GM19463 (cell line): Measurements from ENCODE around the gene TESK2.
"Not testable (repeated sequence)": the region's sequence is repeated elsewhere in the genome, so short reads cannot be mapped to it uniquely, and the experiment has no call there.

ENCODE experiments used
- ATAC-seq: cut with Tn5 transposase; IDR thresholded peaks from one replicate; pipeline ENCODE4 v1.9.1; 2021; ENCODE audit warnings: mild to moderate bottlenecking, moderate library complexity; ENCODE audit not compliant: unreplicated experiment

The TESK2 gene

DNA sequence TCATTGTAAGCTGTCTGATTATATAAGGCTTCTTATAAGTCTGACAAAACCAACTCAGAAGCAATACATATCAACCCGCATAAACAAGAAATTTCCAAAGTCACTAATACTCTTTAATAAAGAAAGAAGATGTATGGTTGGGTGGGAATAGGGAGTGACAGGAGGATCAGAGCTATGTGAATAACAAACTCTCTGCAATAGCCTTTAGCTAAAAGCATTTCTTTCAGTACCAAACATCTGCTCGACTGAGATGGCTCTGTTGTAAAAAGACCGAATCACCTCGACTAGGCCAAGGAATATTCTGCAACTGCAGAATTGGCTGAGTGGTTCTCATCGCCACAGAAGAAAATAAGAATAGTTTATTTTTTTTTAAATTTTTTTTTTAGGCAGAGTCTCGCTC, 111.4 kb downstream of the TESK2 start:
- ATAC-seq = no peak

- no peak for ATAC-seq
Observed at GRCh38 chr1:45378184-45378583, 112.8 kb downstream of the TESK2 start.

DNA sequence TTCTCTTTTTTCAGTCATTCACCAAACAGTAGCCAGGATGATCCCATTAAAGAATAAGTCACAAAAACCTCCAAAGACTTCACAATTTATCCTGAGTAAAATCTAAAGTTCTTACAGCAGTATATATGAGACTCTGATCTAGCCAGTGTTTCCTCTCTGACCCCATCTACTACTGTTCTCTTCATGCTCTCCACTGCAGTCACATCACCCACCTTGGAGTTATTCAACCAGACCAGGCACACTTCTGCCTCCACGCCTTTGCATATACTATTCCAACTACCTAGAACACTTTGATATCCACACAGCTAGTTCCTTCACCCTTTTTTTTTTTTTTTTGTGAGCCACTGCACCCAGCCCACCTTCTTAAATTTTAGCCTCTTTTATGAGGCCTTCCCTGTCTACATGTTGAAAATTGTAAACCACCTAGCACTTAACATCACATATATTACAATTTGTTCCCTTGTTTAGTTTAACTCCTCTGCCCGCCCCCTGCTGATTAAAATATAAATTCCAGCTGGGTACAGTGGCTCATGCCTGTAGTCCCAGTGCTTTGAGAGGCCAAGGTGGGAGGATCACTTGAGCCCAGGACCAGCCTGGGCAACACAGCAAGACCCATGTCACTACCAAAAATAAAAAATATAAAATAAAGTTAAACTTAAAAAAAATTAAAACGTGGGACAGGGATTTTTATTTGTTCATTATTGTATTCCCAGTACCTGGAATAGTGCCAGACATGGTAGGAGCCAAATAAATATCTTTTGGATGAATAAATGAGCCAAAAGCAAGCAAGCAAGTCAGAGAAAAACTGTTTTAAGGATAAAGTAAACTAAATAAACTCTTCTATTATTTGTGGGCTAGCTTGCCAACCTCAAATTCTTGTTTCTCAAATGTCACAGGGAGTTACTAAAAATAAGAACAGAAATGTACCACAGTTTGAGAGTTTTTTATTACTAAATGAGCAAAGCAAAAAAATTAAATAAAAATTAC, 115.6 kb downstream of the TESK2 start:
- no peak for ATAC-seq

GRCh38 chr1:45373573-45373972, 117.4 kb downstream of the TESK2 start:
- no peak for ATAC-seq

DNA sequence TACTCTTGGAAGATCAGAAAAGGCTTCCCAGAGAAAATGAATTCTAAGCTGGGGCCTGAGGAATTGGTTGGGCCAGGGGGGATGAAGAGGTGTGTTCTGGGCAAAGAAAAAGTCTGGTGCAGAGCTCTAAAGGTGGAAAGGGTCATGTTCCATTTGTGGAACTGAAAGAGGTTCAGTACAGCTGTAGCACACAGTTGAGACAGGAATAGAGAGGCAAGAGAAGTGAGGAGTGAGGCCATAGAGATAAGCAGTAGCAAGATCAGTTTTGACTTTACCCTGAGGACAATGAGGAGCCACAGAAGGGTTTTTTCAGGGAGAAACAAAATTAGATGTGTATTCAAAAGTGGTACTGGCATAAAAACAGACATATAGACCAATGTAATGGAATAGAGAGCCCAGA, 120.4 kb downstream of the TESK2 start:
- ATAC-seq = peak; percentile 76

DNA sequence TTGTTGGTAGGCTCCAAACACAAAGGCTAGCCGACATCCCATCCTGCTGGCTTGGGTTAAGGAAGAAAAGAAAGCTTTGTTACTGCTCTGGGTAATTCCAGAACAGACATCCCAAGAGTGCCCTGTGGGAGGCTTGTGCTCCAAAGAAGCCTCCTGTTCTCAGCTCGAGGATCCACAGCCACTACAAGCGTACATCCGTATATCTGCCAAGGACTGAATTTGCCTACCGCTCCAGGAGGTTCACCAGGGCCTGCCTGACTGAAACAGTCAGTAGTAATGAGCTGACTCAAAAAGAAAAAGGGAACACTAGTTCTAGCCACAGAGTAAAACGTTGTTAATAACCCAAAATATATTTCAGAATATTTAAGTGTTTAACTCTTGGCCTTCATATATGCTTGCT, 125.9 kb downstream of the TESK2 start:
- ATAC-seq = peak; percentile 80

GRCh38 chr1:45364294-45364693, 126.7 kb downstream of the TESK2 start:
- ATAC-seq = no peak

DNA sequence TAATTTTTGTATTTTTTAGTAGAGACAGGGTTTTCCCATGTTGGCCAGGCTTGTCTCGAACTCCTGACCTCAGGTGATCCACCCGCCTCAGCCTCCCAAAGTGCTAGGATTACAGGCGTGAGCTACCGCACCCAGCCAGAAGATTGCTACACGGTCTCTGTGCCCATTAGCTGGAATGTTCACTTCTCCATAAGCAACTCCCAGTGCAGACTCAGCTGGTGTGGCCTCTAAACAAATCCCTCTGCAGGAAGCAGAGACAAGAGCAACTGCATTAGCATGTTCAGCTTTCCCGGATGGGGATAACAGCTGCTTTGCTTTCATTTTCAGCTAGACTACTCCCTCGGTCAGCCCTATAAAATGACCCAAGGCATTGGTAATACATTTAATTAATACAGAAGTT, 130.0 kb downstream of the TESK2 start:
- ATAC-seq = not testable (repeated sequence)

- no peak for ATAC-seq
Observed at GRCh38 chr1:45359882-45360513, 131.0 kb downstream of the TESK2 start.

GRCh38 chr1:45356186-45356585, 134.8 kb downstream of the TESK2 start:
- no peak for ATAC-seq

DNA sequence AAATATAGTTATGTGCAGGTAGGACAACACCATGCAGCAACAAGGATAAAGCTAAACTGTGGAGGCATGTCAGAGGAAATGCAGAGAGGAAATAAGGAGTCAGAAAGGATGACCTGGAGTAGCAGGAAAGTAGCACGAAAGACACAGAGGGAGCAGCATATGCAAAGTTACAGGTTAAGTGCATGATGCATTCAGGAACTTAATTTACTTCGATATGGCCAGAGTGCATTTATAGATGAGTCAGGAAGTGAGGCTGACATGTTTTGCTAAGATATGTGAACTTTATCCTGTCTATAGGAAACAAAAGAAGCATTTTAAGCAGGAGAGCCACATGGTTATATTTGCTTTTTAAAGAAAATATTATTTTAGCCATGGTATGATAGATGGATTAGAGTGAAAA, 135.3 kb downstream of the TESK2 start:
- ATAC-seq = no peak

- no peak for ATAC-seq
Observed at GRCh38 chr1:45354838-45355237, 136.1 kb downstream of the TESK2 start.

DNA sequence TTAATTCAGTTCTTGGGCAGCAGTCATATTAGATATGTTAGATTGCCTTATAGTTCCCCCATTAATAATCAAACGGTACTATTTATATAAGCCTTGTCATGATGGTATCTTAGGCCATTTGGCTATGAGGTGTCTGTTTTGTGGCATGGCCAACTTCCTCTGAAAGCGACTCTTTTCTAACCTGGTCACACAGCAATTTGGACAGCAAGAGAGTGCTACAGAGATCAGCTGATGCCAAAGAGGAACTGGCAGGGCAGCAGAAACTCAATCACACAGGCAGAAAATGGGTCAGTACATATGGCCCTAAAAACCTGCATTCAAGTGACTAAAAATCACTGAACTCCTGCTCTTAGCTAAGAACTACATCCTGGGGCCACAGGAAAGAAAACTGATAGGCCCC, 137.3 kb downstream of the TESK2 start:
- no peak for ATAC-seq

- no peak for ATAC-seq
Observed at GRCh38 chr1:45351508-45351907, 139.5 kb downstream of the TESK2 start.

GRCh38 chr1:45348966-45349677, 141.8 kb downstream of the TESK2 start:
- ATAC-seq = no peak

- ATAC-seq = no peak
Observed at GRCh38 chr1:45348609-45348965, 142.4 kb downstream of the TESK2 start.

GRCh38 chr1:45348020-45348419, 142.9 kb downstream of the TESK2 start:
- no peak for ATAC-seq

DNA sequence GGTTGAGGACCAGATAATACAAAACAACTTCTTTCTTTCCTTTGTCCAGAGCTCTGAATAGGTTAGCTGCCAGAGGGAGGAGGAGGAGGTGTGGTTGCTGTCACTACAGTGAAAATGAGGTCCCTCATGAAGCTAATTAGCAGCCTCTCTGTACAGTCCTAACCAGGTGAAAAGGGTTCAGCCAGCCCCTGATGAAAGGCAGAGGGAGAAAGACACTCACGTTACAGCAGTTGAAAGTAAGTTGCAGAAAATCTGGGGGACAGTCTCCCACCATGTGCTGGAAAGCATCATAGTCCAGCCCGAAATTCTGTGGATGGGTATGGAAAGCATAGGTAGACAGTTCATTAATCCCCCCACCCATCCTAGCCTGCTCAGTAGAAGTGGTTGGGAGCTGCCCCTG, 144.5 kb downstream of the TESK2 start:
- no peak for ATAC-seq

- ATAC-seq = no peak
Observed at GRCh38 chr1:45345014-45345413, 145.9 kb downstream of the TESK2 start.

GRCh38 chr1:45344499-45344898, 146.5 kb downstream of the TESK2 start:
- no peak for ATAC-seq

GRCh38 chr1:45340816-45341466, 150.0 kb downstream of the TESK2 start:
- ATAC-seq = no peak
